Jurkat, Clone E6-1 (cell line): ENCODE measurements around the gene TBC1D22B.
"Not testable (repeated sequence)": the region's sequence is repeated elsewhere in the genome, so short reads cannot be mapped to it uniquely, and the experiment has no call there.

Source experiments
- DNase-seq: peaks from one replicate; pipeline ENCODE4 v3.0.0-alpha.2; 2011; ENCODE audit warnings: low read depth, low spot score
- H3K4me3 ChIP-seq: 2 replicates; pipeline ENCODE4 v1.5.1; 2011; ENCODE audit warnings: mild to moderate bottlenecking, low read length, control low read depth, moderate library complexity

The TBC1D22B gene

DNA sequence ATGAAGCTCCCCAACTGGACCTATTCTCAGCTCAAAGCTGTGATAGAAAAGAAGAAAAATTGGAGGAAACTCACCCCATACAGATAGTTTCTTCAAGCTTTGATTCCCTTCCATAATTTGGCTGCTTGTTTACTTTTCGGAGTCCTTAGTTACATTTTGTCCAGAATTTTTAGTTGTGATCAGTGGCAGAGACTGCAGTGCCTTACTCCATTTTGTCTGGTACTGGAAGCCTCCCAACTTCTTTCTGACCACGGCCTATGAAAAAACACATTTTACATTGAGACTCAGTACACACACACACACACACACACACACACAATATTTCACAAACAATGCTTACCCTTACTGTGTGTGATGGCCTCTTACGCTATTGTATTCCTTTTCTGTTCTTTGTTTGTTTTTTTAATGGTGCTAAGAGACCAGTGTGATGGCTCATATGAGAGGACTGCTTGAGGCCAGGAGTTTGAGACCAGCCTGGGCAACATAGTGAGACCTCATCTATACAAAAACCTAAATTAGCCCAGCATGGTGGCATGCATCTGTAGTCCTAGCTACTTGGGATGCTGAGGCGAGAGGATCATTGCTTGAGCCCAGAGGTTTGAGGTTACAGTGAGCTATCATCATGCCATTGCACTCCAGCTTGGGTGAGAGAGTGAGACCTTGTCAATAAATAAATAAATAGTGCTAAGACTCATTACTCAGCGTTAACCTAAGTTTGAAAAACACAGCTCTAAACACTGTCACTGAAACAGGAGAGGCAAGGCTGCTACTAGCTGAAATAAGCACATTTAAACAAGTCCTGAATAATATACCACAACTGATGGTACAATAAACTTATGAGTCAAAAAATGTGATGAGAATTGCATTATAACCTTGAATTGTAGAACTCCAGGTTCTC lies 82.4 kb downstream of the TBC1D22B start:
- no peak overlapping the region for H3K4me3 ChIP-seq
- DNase-seq: no peak

DNA sequence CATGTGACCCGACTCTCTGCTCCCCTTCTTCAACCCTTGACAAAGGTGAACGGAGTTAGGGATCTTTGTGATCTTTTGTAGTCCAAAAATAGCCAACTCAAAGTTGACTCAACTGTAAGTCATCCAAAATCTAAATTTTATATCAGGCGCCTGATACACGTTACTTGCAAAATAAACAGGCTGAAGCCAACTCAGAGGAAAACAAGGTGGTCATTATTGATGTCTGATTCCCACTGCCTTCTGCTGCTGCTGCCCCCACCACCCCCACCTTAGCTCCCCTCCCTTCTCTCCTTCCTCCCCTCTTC lies 83.0 kb downstream of the TBC1D22B start:
- DNase-seq: no peak
- no peak overlapping the region for H3K4me3 ChIP-seq

DNA sequence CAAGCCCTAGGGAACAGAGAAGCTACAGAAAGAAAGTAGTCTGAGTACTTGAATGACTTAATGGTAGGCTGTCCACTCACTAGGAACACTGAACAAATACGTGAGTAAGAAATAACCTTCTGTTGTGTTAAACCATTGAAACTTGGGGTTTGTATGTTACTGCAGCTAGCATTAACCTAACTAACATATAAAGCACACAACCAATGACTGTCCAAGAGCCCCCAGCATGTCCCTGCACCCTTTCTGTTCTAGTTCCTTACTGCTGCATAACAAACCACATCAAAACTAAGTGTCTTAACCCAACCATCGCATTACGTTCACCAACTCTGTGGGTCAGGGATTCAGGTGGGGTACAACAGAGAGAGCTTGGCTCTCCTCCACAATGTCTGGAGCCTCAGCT lies 85.7 kb downstream of the TBC1D22B start:
- H3K4me3 ChIP-seq: no peak overlapping the region
- peak; percentile 33 for DNase-seq

DNA sequence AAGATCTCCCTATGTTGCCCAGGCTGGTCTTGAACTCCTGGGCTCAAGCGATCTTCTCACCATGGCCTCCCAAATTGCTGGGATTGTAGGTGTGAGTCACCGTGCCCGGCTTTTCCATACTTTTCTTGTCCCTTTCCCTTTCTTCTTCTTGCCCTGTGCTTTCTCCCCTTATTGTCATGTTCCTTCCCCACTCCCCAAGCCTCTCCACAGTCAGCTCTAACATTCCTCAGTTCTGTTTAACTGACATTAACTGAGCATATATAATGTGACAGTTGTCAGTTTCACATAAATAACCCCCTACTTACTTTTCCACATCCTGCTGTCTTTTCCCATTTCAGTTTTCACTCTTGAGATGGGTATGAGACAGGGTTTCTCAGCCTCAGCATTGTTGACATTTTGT lies 86.7 kb downstream of the TBC1D22B start:
- no peak for DNase-seq
- H3K4me3 ChIP-seq: no peak overlapping the region

DNA sequence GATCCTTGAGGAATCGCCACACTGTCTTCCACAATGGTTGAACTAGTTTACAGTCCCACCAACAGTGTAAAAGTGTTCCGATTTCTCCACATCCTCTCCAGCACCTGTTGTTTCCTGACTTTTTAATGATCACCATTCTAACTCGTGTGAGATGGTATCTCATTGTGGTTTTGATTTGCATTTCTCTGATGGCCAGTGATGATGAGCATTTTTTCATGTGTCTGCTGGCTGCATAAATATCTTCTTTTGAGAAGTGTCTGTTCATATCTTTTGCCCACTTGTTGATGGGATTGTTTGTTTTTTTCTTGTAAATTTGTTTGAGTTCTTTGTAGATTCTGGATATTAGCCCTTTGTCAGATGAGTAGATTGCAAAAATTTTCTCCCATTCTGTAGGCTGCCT lies 88.2 kb downstream of the TBC1D22B start:
- H3K4me3 ChIP-seq, DNase-seq: not testable (repeated sequence)

DNA sequence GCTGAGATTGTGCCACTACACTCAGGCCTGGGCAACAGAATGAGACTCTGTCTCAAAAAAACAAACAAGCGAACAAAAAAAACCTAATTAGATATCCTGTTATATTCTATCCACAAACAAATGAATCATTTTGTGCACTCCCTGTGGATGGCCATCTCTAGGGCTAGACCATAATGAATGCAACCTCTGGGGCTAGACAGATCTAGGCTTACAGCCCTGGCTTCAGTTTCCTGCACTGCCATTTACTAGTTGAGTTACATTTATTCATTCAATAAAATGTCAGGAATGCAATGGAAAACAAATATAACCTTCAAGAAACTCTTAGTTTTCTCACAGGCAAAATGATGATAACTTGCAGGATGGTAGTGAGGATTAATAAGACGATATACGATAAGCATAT lies 89.6 kb downstream of the TBC1D22B start:
- no peak overlapping the region for H3K4me3 ChIP-seq
- DNase-seq: no peak

DNA sequence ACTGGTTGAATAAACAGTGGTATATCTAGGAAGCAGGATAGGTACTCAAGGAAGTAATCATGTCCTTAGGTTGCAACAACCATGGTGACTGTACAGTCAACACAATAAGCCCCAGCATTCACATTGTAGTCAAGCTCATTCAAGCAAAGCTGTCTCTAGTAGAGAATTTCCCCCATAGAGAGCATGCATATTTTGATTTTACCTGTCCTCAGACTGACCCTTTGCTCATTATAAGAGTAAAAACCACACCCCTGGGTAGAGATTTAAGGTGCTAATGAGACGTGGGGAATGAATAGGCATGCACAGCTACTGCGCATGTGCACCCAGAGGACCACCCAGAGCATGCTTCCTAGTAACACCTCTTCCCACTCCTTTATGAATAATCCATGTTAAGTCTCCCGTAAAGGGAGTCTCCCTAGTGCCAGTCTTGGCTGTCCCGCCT lies 90.1 kb downstream of the TBC1D22B start:
- H3K4me3 ChIP-seq: no peak overlapping the region
- DNase-seq: no peak

DNA sequence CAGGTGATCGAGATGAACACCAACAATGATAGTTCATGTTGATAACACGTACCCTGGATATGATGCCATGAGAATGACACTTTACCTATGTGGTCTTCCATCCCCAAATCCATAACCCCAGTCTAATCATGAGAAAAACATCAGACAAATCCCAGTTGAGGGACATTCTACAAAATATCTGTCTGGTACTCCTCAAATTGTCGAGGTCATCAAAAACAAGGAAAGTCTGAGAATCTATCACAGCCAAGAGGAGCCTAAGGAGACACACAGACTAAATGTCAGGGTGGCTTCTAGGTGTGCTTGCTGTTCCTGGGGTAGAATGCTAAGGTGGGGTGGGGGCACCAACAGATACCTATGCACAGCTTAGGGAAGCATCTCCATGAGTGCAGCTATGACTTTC lies 93.5 kb downstream of the TBC1D22B start:
- no peak overlapping the region for H3K4me3 ChIP-seq
- DNase-seq: no peak

DNA sequence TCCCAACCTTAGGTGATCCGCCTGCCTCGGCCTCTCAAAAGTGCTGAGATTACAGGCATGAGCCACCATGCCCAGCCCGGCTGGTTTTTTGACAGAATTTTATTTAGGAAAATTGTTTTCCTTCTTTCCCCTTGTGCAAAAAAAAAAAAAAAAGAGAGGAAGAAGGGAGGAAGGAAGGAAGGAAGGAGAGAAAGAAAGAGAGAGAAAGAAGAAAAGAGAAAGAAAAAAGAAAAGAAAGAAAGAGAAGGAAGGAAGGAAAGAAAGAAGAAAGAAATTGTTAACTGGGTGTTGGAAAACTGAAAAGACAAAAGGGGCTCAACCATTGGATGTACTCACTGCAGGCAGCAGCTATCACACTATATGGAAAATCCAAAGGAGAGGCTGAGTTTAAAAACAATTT lies 94.8 kb downstream of the TBC1D22B start:
- no peak overlapping the region for H3K4me3 ChIP-seq
- DNase-seq: no peak

DNA sequence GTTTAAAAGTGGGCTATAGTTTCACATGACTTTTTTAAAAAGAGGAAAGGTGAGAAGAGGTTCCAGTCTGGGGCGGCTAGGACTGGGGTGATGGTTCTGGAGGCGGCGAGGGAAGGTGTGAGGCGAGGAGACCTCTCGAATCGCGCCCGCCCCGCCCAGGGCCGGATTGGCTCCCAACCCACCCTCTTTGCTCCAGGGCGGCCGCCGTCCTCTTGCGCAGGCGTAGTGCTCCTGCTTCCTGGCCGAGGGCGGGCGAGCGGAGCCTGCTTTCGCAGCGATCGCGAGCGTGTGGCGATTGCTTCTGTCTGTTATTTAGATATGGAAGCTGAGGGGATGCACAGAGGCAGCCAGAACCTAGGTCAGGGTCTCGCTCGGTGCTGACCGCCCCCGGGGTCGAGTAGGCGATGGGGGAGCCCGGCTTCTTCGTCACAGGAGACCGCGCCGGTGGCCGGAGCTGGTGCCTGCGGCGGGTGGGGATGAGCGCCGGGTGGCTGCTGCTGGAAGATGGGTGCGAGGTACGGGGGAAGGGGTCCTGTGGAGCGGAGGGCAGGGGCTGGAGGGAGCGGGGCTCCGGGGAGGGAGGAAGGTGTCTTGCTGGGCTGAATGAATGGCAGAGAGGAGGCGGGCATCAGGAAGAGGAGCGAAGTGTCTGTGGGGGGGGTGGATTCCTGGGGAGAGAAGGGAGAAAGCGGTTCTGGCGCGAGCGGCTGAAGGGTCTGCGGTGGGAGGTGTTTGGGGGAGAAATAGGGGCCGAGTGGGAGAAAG lies 96.4 kb downstream of the TBC1D22B start, which contains the start of gene RNF8:
RNF8 (plus strand) TSS at position 223 of the 765 bp plus-strand sequence; CDS start at position 405, 182 bp downstream.
- peak within 1 kb of the TSS; percentile 87 for H3K4me3 ChIP-seq
- peak; percentile 80 for DNase-seq

DNA sequence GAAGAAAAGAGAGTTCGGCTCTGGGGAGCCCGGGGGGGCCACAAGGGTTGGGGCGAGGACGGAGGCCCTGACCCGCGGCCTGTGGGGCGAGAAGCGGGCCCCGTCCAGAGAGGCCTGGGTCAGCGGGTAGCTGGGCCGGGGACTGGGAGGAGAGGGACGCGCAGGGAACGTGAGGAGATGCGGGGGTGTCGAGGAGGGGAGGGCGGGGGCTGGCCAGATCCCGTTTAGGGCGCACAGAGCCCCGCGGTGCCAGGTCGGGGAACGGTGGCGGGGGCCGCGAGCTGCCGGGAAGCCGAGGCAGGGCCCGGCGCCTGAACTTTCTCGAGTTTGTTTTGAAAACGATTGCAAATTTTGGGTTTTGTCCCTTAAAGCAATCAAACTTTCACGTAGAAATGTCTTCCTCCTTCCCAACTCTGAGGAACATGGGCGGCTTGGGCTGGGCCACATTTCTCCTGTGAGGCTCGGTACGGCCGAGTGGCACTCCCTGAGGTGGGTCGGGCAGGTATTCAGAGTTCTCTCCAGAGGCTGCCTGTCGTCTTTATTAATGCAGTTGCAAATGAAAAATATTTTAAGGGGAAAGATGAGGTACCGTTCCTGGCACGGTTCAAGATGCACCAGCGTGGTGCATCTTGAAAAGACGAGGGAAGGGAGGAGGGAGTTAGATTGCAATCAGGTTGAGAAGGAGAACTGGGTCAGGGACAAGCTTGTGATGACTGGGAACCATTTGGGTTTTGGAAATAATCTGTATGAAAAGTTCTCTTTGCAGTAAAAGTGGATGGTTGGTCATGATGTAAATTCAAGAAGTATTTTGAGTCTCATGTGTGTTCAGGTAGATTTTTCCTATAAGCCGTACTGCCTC lies 97.2 kb downstream of the TBC1D22B start:
- no peak for DNase-seq
- peak overlapping the region; percentile 87 for H3K4me3 ChIP-seq

DNA sequence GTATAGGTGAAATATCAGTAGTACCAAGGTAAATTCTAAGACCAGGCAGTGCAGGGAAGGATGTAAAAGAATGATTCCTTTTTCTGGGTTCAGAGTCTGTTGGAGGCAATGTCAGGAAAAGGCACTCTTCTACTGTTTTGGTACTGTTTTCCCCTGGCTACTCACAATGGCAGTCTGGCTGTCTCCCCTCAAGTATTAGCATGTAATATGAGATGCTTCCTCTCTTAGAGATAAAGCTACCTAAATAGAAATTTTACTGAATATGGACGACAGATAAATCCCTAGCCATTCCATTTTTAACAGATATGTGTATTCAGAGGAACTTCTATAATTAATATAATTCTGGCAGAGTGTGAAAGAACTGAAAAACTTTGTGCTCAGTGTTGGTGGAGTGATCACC lies 99.7 kb downstream of the TBC1D22B start:
- no peak for DNase-seq
- H3K4me3 ChIP-seq: no peak overlapping the region

DNA sequence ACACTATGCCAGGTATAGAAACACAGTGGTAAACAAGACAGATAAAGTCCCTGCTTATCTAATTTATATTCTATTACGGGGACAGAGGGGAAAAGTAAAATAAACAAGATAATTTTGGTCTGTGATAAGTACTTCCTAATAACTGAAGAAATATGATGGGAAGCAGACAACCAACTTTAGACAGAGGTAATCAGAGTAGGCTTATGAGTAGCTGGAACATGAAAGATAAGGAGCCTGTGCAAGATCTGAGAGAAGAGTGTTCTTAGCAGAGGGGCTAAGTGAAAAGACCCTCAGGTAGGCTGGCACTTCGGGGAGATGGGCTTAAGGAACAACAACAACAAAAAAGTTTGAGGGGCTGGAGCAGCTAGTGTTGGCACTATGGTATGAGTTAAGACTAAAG lies 100.3 kb downstream of the TBC1D22B start:
- H3K4me3 ChIP-seq: no peak overlapping the region
- DNase-seq: no peak

DNA sequence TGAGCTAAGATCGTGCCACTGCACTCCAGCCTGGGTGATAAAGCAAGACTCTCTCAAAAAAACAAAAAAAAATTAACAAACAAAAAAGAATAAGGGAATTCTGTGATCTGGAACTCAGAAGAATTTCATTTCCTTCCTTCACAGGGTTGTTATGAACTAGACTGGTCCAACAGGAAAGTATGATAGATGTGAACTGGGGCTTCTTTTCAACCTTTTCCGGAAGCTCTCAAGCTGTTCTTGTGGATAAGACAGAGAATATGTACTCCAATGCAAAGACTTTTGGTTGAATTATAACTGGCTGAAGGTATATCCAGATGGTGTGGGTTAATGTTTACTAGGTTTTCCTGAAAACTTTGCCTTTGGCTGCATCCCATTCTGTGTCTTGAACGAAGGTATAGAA lies 101.5 kb downstream of the TBC1D22B start:
- H3K4me3 ChIP-seq: no peak overlapping the region
- DNase-seq: no peak

DNA sequence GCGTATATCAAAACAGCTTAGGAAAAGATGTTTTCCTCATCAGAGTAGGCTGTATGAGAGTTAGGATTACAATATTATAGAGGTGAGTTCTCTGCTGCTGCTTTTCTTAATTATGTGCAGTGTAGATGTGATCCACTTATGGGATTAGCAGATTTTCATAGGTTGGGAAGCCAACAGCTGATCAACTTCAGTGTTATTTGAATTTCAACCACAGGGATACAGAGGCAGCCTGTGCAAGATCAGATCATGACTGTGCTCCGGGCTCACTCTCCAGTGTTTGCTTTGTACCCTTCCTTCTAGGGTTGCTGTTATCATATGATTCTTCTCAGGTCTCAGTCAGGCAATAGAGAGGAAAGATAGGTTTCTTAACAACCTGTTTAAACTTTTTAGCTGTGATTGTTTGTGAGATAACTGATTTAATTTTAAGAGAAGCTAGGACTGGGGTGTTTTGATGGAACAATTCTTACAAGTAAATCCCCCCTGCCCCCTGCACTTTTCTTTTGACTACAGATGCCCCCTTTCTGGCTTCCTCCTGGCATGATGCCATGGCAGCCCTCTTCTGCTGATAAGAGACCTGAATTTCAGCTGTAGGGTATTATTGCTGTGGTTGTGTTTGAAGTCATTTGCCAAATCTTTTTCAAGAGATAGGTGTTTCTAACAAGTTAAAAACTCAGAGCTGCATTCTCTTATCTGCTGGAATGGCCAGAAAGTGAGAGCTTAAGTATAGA lies 104.7 kb downstream of the TBC1D22B start:
- H3K4me3 ChIP-seq: no peak overlapping the region
- DNase-seq: peak; percentile 95

DNA sequence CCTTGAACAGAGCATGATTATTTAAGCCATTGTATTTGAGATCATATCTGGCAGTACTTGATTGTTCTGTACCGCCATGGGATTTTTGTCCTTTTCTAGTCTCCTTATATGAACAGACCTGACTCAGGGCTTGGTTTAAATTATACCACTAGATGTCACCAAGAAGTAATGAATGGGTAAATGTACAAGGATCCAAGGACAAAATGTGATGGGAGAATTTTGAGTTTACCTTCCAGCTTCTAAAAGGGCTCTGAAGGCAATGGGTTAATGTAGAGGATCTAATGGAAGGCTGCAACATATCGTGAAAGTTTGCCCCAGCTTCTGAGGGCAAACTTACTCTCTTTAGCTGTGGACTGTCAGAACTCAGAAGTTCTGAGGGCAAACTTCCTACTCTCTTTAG lies 108.2 kb downstream of the TBC1D22B start:
- H3K4me3 ChIP-seq: no peak overlapping the region
- DNase-seq: no peak

DNA sequence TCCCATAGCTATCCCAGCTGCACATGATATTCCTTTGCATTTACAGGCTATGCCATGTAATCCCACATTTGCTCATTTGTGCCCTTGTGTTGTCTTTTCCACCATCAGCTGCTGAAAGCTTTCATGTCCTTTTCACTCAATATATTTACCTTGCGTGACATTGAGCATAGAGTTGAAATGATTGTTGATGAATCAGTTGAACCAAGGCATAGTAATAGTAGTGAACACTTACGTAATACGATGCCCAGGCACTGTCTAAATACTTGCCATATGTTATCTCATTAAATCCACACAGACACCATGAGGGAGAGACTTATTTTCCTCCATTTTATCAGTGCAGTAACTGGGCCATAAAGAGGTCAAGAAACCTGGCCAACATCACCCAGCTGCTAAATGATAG lies 109.3 kb downstream of the TBC1D22B start:
- no peak for DNase-seq
- H3K4me3 ChIP-seq: no peak overlapping the region

DNA sequence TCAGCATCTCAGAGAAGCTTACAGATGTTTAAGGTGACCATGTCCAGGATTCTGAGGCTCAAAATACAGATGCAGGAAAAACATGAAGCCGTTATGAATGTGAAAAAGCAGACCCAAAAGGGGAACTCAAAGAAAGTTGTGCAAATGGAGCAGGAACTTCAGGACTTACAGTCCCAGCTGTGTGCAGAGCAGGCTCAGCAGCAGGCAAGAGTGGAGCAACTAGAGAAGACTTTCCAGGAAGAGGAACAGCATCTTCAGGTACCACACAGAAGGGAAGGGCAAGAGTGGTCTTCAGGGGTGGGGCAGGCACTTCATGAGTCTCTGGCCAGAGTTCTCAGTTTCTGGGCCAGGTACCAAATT lies 111.4 kb downstream of the TBC1D22B start:
- DNase-seq: no peak
- H3K4me3 ChIP-seq: no peak overlapping the region
